Measurements from ENCODE around the gene CDH4. TPM values are rescaled to one million over a fixed set of nuclear protein-coding genes. Genes with fewer than 3 reads are reported as not detected.

CDH4 gene
- polyA plus RNA-seq, 1 donor (not counting 4 experiments of a cell fraction or from before 2014, with no cell fraction given), result 2.2 TPM

- no peaks in the 10 kb centered on the region for H3K9me1 ChIP-seq (ENCODE audit: control insufficient read depth, extremely low read depth, insufficient read depth, low read length)
- DNase-seq (ENCODE audit: low read depth, low spot score) (no peak), FAIRE-seq (no peak)
- no peaks in the 10 kb centered on the region for H3K27me3 ChIP-seq (ENCODE audit: control insufficient read depth, extremely low read depth, insufficient read depth, low read length)
- no peaks in the 10 kb centered on the region for H3K79me2 ChIP-seq (ENCODE audit: control insufficient read depth, insufficient read depth, low read length)
- H3K36me3 ChIP-seq (ENCODE audit: control insufficient read depth in 2 of 2, extremely low read depth in 1 of 2, insufficient read depth in 2 of 2, low read length in 2 of 2), result no peaks in the 10 kb centered on the region
- peaks cover 3% of the 10 kb centered on the region for H3K9me3 ChIP-seq (ENCODE audit: control insufficient read depth, low read depth, low read length)
- TF ChIP-seq EZH2 (IDR thresholded peaks at IDR 0.05; ENCODE audit: low read length) (no peak), CTCF (optimal IDR thresholded peaks at IDR 0.05 in 1 of 3, IDR thresholded peaks at IDR 0.05 in 1 of 3, conservative IDR thresholded peaks at IDR 0.05 in 1 of 3; ENCODE audit: extremely low read depth in 1 of 3, insufficient read depth in 2 of 3, low read length in 3 of 3) (no peak)
- H3K4me2 ChIP-seq (ENCODE audit: control insufficient read depth, extremely low read depth, insufficient read depth, low read depth, low read length), result no peak overlapping the region
- H3K4me3 ChIP-seq (ENCODE audit: control insufficient read depth in 2 of 3, extremely low read depth in 1 of 3, insufficient read depth in 2 of 3, low read depth in 1 of 3, low read length in 3 of 3), result no peak overlapping the region
- H3K9ac ChIP-seq (ENCODE audit: control insufficient read depth, extremely low read depth, insufficient read depth, low read length), result no peak overlapping the region
- H3K27ac ChIP-seq (ENCODE audit: control insufficient read depth, insufficient read depth, low read length), result no peak overlapping the region
- dilution Hi-C loops (cut with MboI; ENCODE audit: extremely low pct_ligation_motif_present, low sequenced_read_pairs), result no loop called here
- no peak overlapping the region for H2AFZ ChIP-seq (ENCODE audit: control insufficient read depth, low read length)
- H4K20me1 ChIP-seq (ENCODE audit: control insufficient read depth, extremely low read depth, insufficient read depth, low read length), result peaks cover 3% of the 10 kb centered on the region
- H3K4me1 ChIP-seq (ENCODE audit: control insufficient read depth, extremely low read depth, insufficient read depth, low read length), result no peaks in the 10 kb centered on the region
Observed at GRCh38 chr20:61924858-61925554, 672.9 kb downstream of the CDH4 start.

DNA sequence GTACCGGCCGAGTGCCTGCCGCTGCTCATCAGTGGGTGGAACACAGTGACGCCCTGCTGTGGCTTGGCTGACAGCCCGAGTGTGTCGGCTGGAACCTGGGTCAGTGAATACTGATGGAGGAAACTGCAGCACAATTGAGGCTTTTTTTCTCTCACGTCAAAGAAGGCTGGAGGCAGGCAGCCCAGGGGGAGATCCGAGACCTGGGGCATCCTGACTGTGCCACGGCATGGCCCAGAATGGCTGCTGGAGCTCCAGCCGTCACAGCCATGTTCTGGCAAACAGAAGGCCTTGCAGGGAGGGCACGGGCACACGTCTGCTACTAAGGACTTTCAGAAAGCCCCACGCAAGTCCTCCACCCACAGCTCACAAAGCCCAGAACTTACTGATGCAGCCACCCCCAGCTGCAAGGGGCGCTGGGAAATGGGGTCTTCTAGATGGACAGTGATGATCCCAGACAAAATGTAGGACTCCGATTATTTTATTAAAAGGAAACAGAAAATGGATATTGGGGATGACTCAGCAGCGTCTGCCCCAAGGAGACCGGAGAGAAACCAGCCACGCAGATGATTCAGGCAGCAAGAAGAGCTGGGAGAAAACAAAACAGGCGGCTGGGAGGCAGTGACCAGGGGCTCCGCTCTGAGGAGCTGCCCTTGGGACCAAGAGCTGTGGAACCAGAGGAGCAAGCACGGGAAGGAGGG, 673.6 kb downstream of the CDH4 start:
- dilution Hi-C loops (cut with MboI; ENCODE audit: extremely low pct_ligation_motif_present, low sequenced_read_pairs), result no loop called here
- DNase-seq (ENCODE audit: low read depth, low spot score), result no peak

More for the DNA sequence above, 673.6 kb downstream of the CDH4 start:
- H3K27me3 ChIP-seq (ENCODE audit: control insufficient read depth, extremely low read depth, insufficient read depth, low read length), result no peaks in the 10 kb centered on the region
- H3K9me1 ChIP-seq (ENCODE audit: control insufficient read depth, extremely low read depth, insufficient read depth, low read length), result no peaks in the 10 kb centered on the region
- H3K9ac ChIP-seq (ENCODE audit: control insufficient read depth, extremely low read depth, insufficient read depth, low read length), result no peak overlapping the region
- no peak overlapping the region for H3K27ac ChIP-seq (ENCODE audit: control insufficient read depth, insufficient read depth, low read length)
- H2AFZ ChIP-seq (ENCODE audit: control insufficient read depth, low read length), result no peak overlapping the region
- H3K36me3 ChIP-seq (ENCODE audit: control insufficient read depth in 2 of 2, extremely low read depth in 1 of 2, insufficient read depth in 2 of 2, low read length in 2 of 2), result no peaks in the 10 kb centered on the region
- TF ChIP-seq EZH2 (IDR thresholded peaks at IDR 0.05; ENCODE audit: low read length) (no peak), CTCF (optimal IDR thresholded peaks at IDR 0.05 in 1 of 3, IDR thresholded peaks at IDR 0.05 in 1 of 3, conservative IDR thresholded peaks at IDR 0.05 in 1 of 3; ENCODE audit: extremely low read depth in 1 of 3, insufficient read depth in 2 of 3, low read length in 3 of 3) (no peak)
- H3K4me1 ChIP-seq (ENCODE audit: control insufficient read depth, extremely low read depth, insufficient read depth, low read length), result no peaks in the 10 kb centered on the region
- H3K4me3 ChIP-seq (ENCODE audit: control insufficient read depth in 2 of 3, extremely low read depth in 1 of 3, insufficient read depth in 2 of 3, low read depth in 1 of 3, low read length in 3 of 3), result no peak overlapping the region
- FAIRE-seq, result no peak
- H4K20me1 ChIP-seq (ENCODE audit: control insufficient read depth, extremely low read depth, insufficient read depth, low read length), result peaks cover 3% of the 10 kb centered on the region
- no peak overlapping the region for H3K4me2 ChIP-seq (ENCODE audit: control insufficient read depth, extremely low read depth, insufficient read depth, low read depth, low read length)
- no peaks in the 10 kb centered on the region for H3K79me2 ChIP-seq (ENCODE audit: control insufficient read depth, insufficient read depth, low read length)
- H3K9me3 ChIP-seq (ENCODE audit: control insufficient read depth, low read depth, low read length), result no peaks in the 10 kb centered on the region

Data from keratinocyte (primary cell).